Skin epidermis (tissue), 12 donors: ENCODE measurements around the gene WDFY2.
A peak's percentile ranks its signal among the peaks of the same experiment; 100 is the strongest.
"Not testable (repeated sequence)": the region's sequence is repeated elsewhere in the genome, so short reads cannot be mapped to it uniquely, and the experiment has no call there.

Source experiments
- H3K27ac ChIP-seq, 21 experiments: fragments of 200-600 bp; sonication (generic) in 11 of 21; one replicate each; pipeline ENCODE4 v1.5.0; 2020; ENCODE audit warnings: mild to moderate bottlenecking in 3 of 21, inconsistent platforms in 2 of 21, moderate library complexity in 2 of 21
- H3K4me3 ChIP-seq, 7 experiments: fragments of 200-600 bp; sonication (generic) in 2 of 7; one replicate each; pipeline ENCODE4 v1.5.0; 2020; ENCODE audit warnings: inconsistent platforms in 2 of 7, mild to moderate bottlenecking in 2 of 7, moderate library complexity in 1 of 7

The WDFY2 gene, protein sequence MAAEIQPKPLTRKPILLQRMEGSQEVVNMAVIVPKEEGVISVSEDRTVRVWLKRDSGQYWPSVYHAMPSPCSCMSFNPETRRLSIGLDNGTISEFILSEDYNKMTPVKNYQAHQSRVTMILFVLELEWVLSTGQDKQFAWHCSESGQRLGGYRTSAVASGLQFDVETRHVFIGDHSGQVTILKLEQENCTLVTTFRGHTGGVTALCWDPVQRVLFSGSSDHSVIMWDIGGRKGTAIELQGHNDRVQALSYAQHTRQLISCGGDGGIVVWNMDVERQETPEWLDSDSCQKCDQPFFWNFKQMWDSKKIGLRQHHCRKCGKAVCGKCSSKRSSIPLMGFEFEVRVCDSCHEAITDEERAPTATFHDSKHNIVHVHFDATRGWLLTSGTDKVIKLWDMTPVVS

GRCh38 chr13:51583875-51584730 is at the start of gene WDFY2:
TSS of gene WDFY2 (plus strand) at chr13:51584462. CDS start at chr13:51584688, 226 bp downstream.
- peak within 1 kb of the TSS; percentile 76 to 95 (median 92) for H3K4me3 ChIP-seq
- H3K27ac ChIP-seq, result peak within 1 kb of the TSS; percentile 56 to 97 (median 89)

DNA sequence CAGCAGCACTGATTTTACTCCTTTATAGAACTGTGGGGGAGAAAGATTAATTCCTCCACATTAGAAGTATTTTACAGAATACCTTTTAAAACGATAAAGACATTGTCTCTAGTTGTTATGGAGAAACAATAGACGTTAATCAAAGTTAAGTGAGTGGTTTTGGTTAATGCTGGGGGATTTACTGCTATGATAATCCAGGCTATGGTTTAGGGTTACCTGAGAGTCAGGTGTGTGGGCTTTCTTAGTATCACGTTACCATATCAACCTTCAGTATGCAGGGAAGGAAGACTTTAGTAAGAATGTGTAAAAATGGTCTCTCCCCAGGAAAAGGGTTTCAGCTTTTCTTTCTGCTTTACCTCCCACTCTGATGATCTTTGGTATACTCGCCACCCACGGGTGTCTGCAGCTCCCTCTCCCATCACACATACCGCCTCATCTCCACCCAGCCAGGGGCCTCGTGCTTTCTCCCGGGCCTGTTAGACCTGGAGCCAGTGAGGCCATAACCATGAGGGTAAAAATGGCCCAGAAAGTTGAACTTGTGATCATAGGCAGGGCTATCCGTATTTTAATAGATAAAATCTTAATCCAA is 45.6 kb upstream of the WDFY2 start:
- H3K4me3 ChIP-seq, result no peak overlapping the region
- H3K27ac ChIP-seq, result peak overlapping the region in 5 of 21 experiments; percentile 5 to 52 (median 14)

GRCh38 chr13:51539887-51540286 is 44.4 kb upstream of the WDFY2 start:
- H3K4me3 ChIP-seq, result no peak overlapping the region
- peak overlapping the region in 4 of 21 experiments; percentile 3 to 54 (median 10) for H3K27ac ChIP-seq

- Histone ChIP-seq H3K4me3 (no peak overlapping the region), H3K27ac (no peak overlapping the region)
Observed at GRCh38 chr13:51541037-51541436, 43.2 kb upstream of the WDFY2 start.

- H3K4me3 ChIP-seq, result no peak overlapping the region
Observed at GRCh38 chr13:51541809-51542258, 42.4 kb upstream of the WDFY2 start.

GRCh38 chr13:51542346-51543242 is 41.7 kb upstream of the WDFY2 start:
- Histone ChIP-seq H3K27ac (no peak overlapping the region), H3K4me3 (no peak overlapping the region)

More at GRCh38 chr13:51541809-51542258, 42.4 kb upstream of the WDFY2 start:
- peak overlapping the region in 1 of 21 experiments; percentile 21 for H3K27ac ChIP-seq

- H3K27ac ChIP-seq, H3K4me3 ChIP-seq: not testable (repeated sequence)
Observed at GRCh38 chr13:51545446-51545845, 38.8 kb upstream of the WDFY2 start.

GRCh38 chr13:51547425-51548176 is 36.7 kb upstream of the WDFY2 start:
- no peak overlapping the region for H3K4me3 ChIP-seq
- no peak overlapping the region for H3K27ac ChIP-seq

- Histone ChIP-seq H3K4me3 (no peak overlapping the region), H3K27ac (no peak overlapping the region)
Observed at GRCh38 chr13:51549050-51549449, 35.2 kb upstream of the WDFY2 start.

DNA sequence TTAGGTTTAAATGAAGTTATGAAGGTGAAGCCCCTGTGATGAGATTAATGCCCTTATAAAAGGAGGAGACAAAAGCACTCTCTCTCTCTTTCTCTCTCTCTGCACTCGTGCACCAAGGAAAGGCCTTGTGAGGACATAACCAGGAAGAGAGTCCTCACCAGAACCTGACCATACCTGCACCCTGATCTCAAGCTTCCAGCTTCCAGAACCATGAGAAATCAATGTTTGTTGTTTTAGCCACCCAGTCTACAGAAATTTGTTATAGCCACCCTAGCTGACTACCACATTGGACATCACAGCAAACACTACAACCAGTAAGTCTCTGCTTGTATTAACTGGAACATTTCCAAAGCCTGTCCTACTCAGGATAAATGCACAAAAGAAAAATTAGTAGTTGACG is 34.7 kb upstream of the WDFY2 start:
- no peak overlapping the region for H3K4me3 ChIP-seq
- no peak overlapping the region for H3K27ac ChIP-seq

DNA sequence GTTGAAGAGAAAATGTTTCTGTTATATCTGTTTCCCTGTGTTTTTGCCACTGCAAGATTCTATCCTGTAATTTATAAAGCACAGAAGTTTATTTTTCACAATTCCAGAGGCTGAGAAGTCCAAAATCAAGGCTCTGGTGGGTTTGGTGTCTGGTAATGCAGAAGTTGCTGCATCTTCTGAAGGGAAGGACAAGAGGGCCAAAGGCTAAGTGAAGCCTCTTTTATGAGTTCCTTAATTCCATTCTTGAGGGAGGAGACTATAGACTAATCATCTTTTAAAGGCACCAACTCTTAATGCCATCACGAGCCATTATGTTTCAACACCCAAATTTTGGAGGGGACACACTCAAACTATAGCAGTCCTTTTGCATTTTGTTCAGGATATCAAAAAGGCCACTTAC is 34.1 kb upstream of the WDFY2 start:
- Histone ChIP-seq H3K27ac (no peak overlapping the region), H3K4me3 (no peak overlapping the region)

- Histone ChIP-seq H3K4me3 (no peak overlapping the region), H3K27ac (no peak overlapping the region)
Observed at GRCh38 chr13:51551416-51551815, 32.8 kb upstream of the WDFY2 start.

DNA sequence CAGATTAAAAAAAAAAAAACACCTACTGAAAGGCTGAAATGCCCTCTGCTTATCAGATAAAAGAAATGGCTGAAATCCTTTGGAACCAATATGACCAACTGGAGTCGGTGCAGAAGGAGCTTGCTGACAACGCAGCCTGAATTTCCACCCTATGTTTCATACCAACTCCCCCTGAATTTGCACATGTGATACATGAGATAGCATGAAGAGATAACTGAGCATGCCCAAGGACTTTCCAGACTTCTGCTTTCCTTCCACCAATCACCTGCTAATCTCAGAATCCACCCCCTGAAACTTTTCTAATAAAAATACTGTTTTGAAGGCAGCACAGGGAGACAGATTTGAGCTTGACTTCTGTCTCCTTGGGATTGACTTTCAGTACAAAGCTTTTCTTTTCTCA is 32.2 kb upstream of the WDFY2 start:
- H3K4me3 ChIP-seq, result no peak overlapping the region
- no peak overlapping the region for H3K27ac ChIP-seq

GRCh38 chr13:51553531-51553930 is 30.7 kb upstream of the WDFY2 start:
- no peak overlapping the region for H3K4me3 ChIP-seq
- H3K27ac ChIP-seq, result no peak overlapping the region

DNA sequence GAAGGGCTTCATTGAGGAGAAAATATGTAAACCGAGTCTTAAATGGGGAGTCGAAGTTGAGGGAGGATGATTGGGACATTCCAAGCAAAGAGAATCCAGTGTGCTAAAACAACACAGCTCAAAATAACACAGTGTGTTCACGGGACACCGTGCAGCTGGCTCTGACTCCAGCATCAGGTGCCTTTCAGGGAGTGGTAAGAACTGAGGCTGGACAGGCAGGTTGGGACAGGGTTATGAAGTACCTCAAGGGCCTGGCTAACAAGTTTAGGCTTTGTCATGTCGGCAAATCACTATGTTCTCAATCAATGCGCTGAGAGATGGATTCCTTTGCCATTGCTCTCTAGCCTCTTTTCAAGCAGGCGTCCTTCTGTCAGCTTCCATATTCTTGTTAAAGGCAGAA is 27.5 kb upstream of the WDFY2 start:
- Histone ChIP-seq H3K27ac (peak overlapping the region in 20 of 21 experiments; percentile 9 to 82 (median 68)), H3K4me3 (no peak overlapping the region)

- Histone ChIP-seq H3K27ac (peak overlapping the region in 20 of 21 experiments; percentile 25 to 82 (median 68)), H3K4me3 (no peak overlapping the region)
Observed at GRCh38 chr13:51557438-51557837, 26.8 kb upstream of the WDFY2 start.

DNA sequence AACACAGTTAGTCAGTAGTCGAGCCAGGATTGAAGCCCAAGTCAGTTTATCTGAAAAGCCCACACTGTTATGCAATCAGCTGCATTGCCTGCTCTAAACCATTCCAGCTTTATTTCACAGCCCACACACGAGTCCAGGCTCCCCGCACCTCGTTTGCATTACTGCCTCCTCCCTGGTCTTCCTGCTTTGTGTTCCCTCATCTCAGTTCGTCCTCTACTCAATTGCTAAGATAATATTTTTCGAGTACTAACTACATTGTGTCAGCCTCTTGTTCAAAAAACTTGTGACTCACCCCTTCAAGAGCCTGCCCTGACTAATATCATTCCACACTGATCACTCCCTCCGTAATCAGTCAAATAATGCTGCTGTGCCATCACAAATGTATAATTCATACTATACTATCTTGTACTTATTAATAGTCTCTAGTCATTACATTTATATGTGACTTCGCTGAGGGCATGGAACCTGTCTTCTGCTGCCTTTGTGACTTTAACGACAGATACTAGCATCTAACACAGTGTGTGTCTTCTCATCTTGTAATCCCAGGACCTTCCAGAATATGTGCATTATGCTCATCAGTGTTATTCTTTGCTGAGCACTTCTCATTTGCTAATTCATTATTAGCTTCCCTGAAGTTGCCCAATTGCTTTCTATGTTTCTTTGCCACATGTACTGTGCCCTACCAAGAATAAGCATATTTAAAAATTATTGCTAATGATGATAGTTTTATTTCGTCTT is 26.2 kb upstream of the WDFY2 start:
- peak overlapping the region in 20 of 21 experiments; percentile 25 to 82 (median 68) for H3K27ac ChIP-seq

More for the DNA sequence above, 26.2 kb upstream of the WDFY2 start:
- H3K4me3 ChIP-seq, result no peak overlapping the region
